Omental fat pad (tissue), 4 donors: ENCODE results near the gene GRIK1. TPM values are rescaled to one million over a fixed set of nuclear protein-coding genes. Genes with fewer than 3 reads are reported as not detected.

ENCODE experiments used
- ATAC-seq: fragments of 150-250 bp; one replicate; pipeline ENCODE4 v1.9.1; 2016; ENCODE audit warnings: mild to moderate bottlenecking, moderate library complexity; ENCODE audit not compliant: low FRiP score
- DNase-seq: peaks from one replicate; pipeline ENCODE4 v3.0.0-alpha.2; 2019; ENCODE audit warnings: low spot score
- total RNA-seq, 4 donors: library from RNA; depleted of rRNA; stranded (reverse); fragments of >200 nt; gene quantifications; one replicate each; pipeline ENCODE4 v1.1.0, GENCODE V29; 2016
- TF ChIP-seq, protein P1 (sequence below), 3 donors: fragments of 450-650 bp; IDR thresholded peaks; one replicate each; pipeline ENCODE4 v1.5.1; 2016 to 2017; ENCODE audit warnings: antibody characterized with exemption in 3 of 3, mild to moderate bottlenecking in 3 of 3, moderate library complexity in 2 of 3

Gene GRIK1
- total RNA-seq, 4 donors from 2014 or later: 0.09 to 0.44 (median 0.32) TPM; not detected in 1

DNA sequence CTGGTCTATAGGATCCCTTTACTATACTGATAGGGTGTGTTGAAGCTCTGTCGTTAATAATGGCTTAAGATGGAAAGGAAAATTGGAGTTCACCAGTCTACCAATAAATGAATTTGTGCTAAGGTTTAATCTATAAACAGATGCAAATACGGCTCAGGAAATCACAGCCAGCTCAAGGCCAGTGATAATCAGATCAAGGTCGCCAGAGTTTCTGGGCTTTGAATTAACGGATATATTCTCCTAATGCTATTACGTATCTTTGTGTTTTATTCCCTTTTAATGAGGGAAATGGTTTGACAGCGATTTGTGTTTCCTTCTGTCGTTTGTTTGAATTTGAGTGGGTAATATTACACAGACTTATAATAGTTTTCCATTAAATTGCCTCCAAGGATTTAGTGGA is 361.5 kb downstream of the GRIK1 start:
- TF ChIP-seq, protein P1, sequence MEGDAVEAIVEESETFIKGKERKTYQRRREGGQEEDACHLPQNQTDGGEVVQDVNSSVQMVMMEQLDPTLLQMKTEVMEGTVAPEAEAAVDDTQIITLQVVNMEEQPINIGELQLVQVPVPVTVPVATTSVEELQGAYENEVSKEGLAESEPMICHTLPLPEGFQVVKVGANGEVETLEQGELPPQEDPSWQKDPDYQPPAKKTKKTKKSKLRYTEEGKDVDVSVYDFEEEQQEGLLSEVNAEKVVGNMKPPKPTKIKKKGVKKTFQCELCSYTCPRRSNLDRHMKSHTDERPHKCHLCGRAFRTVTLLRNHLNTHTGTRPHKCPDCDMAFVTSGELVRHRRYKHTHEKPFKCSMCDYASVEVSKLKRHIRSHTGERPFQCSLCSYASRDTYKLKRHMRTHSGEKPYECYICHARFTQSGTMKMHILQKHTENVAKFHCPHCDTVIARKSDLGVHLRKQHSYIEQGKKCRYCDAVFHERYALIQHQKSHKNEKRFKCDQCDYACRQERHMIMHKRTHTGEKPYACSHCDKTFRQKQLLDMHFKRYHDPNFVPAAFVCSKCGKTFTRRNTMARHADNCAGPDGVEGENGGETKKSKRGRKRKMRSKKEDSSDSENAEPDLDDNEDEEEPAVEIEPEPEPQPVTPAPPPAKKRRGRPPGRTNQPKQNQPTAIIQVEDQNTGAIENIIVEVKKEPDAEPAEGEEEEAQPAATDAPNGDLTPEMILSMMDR (IDR thresholded peaks at IDR 0.05): no peak
- no peak for ATAC-seq
- no peak for DNase-seq

DNA sequence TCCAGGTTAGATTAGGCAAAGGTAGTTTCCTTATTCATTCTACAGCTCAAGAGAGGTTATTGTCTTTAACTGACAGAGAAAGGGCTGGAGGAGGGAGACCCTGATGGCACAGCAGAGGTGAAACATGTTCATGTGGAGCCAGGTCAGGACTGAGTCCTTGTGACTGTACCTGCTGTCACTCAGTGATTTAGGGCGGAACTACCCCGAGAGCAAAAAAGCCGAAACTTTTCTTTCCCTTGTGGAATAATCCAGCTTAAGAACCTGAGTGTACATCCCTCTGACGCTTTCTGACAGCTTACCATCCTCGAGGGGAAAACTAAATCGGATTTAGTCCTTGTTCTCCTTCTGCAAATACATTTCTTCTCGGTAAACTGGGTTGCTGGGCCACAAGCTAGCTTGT is 367.8 kb downstream of the GRIK1 start:
- ATAC-seq: no peak
- DNase-seq: no peak
- TF ChIP-seq, protein P1 (IDR thresholded peaks at IDR 0.05): no peak

DNA sequence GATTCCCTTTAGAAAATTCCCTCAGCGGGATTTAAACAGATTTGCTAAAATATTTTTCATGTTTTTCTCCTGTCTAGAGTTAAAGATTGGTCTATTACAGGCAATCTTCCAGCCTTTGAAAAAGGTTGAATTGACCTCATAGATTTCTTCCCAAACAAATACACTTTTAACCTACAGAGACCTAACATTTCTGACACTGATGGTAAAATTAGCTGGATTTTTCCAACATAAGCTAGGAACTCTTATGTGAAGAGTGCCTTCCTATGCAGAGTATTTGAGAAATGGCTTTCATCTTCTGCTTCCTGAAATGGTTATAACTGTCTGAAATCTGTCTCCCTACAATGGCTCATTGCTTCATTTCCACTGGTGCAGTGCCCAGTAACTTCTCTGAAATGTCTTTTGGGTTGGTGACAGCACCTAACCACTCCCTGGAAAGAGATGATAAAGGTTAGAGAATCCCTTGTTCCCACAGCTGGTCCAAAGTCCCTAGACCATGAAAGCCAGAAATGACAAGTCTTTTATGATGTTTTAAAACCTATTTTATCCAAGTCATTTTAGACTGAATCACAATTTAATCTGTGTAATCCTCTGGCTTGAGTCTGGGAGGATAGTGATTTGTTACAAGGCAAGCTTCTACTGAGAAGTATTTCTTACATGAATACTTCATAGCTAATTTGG is 371.6 kb downstream of the GRIK1 start:
- TF ChIP-seq, protein P1 (IDR thresholded peaks at IDR 0.05): no peak
- ATAC-seq (no peak), DNase-seq (no peak)

DNA sequence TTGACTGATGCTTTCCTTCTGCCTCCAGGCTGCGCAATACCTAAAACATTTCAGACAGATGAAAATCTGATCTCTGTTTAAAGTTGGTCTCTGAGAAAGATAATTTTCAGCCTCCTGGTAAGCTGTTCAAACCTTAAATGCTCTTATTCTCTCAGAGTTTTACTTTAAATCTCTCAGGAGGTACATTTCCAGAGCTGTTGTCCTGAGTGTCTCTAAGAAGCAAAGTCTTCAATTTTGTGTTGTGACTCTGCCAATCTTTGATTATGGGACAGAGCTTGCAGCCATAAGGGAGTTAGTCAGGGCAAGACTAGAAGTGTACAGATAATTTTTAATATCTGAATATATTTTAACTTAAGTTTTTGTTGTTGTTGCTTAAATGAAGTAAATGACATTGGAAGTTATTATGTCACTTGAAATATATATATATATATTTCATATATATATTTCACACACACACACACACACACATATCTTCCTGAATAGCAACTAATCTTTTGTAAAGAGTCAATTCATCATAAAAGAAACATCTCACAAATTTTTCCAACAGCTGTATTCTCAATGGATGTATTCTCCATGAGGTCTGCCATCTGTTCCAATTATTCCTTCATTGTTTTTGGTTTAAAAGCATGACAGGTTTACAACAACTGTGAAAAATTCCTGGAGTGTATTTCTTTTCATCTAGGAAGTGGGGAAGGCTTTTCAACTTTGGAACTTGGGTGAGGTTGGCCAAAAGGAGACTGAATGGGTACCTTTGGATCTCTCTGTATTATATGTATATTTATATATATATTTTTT is 381.7 kb downstream of the GRIK1 start:
- ATAC-seq (no peak), DNase-seq (no peak)
- TF ChIP-seq, protein P1 (IDR thresholded peaks at IDR 0.05): no peak

DNA sequence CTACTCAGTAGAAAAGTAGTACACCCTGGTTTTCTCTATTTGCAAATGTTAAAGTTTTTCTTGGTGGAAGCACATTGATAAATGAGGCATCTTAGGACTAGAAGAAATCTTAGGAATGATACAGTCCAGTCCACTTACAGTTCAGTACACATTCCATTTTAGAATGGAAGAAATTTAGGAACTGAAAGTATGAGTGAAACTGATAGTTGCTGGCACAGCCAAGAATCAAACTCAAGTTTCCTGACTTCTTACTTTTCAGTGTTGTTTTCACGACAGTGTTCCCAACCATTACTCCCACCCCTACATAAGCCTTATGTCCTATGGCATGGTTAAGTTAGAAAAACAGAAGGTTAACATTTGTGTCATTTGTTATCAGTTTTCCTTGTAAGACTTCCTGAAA is 382.6 kb downstream of the GRIK1 start:
- no peak for ATAC-seq
- TF ChIP-seq, protein P1 (IDR thresholded peaks at IDR 0.05): no peak
- DNase-seq: no peak

DNA sequence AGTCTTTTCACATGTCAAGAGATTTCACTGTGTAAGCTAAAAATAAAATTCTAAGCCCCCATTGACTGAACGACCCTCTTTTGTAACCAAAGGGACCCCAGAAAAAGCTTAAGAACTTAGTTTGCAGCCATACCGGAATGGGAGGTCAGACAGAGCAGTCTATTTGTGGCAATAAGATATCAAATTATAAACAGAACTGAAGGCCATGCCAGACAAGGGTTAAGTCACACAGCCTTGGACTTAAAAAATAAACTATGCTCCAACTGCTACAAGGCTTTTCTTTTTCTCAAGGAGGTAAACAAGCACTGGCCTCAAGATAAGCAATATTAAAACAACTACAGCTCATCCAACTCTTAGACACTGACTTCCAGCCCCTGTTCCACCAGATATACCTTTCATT is 384.2 kb downstream of the GRIK1 start:
- no peak for DNase-seq
- TF ChIP-seq, protein P1 (IDR thresholded peaks at IDR 0.05): no peak
- ATAC-seq: no peak

DNA sequence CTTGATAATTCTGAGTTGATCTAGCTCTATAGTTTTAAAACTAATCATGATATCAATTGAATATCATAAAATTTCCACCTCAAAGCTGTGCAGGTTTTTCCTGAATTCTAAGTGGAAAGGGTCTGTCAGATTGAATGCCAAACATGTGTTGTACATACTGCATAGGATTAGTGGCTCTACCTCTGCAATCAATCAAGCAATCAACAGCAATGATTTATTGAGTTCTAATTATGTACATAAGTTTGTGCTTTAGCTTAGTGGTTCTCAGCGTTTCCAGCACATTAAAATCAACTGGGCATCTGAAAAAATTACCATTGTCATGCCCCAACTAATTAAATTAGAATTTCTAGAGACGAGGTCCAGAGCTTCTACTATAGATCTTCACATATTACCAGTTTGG is 389.6 kb downstream of the GRIK1 start:
- no peak for ATAC-seq
- no peak for DNase-seq
- TF ChIP-seq, protein P1 (IDR thresholded peaks at IDR 0.05): no peak
